Measurements from ENCODE around the gene PNLIPRP2. TPM values are rescaled to one million over a fixed set of nuclear protein-coding genes. Genes with fewer than 3 reads are reported as not detected.

Gene PNLIPRP2
- total RNA-seq, 1 experiment from 2014 or later, result 0.24 TPM

- H3K9me3 Mint-ChIP-seq, result no peaks in the 10 kb centered on the region
Observed at GRCh38 chr10:116679351-116679750, 58.6 kb downstream of the PNLIPRP2 start.

More at GRCh38 chr10:116679351-116679750, 58.6 kb downstream of the PNLIPRP2 start:
- Mint-ChIP-seq H3K4me3 (no peak overlapping the region), H3K4me1 (peaks cover 5 to 13% of the 10 kb centered on the region in 2 experiments), H3K27ac (no peak overlapping the region), H3K27me3 (ENCODE audit: low read depth) (peaks cover 9% of the 10 kb centered on the region), H3K36me3 (ENCODE audit: insufficient read depth in 1 of 3, low read depth in 3 of 3) (0 out of 7 replicates have a peak, but pooled peaks cover 0 to 1% (median 1%) of the 10 kb centered on the region in 3 experiments)
- no peaks in the 10 kb centered on the region for H4K20me1 ChIP-seq (ENCODE audit: control insufficient read depth, insufficient read depth, insufficient read length)
- no peak overlapping the region for H2AK5ac ChIP-seq (ENCODE audit: insufficient read length, low read length)
- H3K4me2 ChIP-seq (ENCODE audit: insufficient read depth, insufficient read length, low read length), result no peak overlapping the region
- H4K5ac ChIP-seq (ENCODE audit: insufficient read length, low read depth, low read length), result no peak overlapping the region
- H4K8ac ChIP-seq (replicated peaks; ENCODE audit: insufficient read length, low read depth, low read length), result no peak overlapping the region
- no peak overlapping the region for H3K23ac ChIP-seq (ENCODE audit: insufficient read length, low read depth, low read length)
- H3K9ac ChIP-seq (ENCODE audit: extremely low read depth, insufficient read length, low read length), result no peak overlapping the region
- H3K79me1 ChIP-seq (ENCODE audit: insufficient read depth, low read depth, low read length, poor library complexity, severe bottlenecking), result no peaks in the 10 kb centered on the region
- H3K14ac ChIP-seq (ENCODE audit: insufficient read depth, low read length), result no peak overlapping the region
- no peak overlapping the region for H3K56ac ChIP-seq (ENCODE audit: insufficient read length, low read depth, low read length)
- H3K9me3 ChIP-seq (ENCODE audit: control insufficient read depth, low read depth, low read length), result no peaks in the 10 kb centered on the region
- H4K91ac ChIP-seq (ENCODE audit: insufficient read length, low read depth, low read length), result no peak overlapping the region
- no peak overlapping the region for H2BK20ac ChIP-seq (ENCODE audit: low read depth, low read length, poor library complexity, severe bottlenecking)
- no peak for DNase-seq
- H3K4me1 ChIP-seq (ENCODE audit: insufficient read depth, low read length), result no peaks in the 10 kb centered on the region
- no peaks in the 10 kb centered on the region for H3K79me2 ChIP-seq (ENCODE audit: insufficient read depth, low read length)
- no peak overlapping the region for H3K4ac ChIP-seq (ENCODE audit: low read depth, low read length)
- H3K18ac ChIP-seq (ENCODE audit: insufficient read length, low read depth, low read length), result no peak overlapping the region
- no peak overlapping the region for H3T11ph ChIP-seq (ENCODE audit: low read length)
- no peak for TF ChIP-seq CTCF (conservative IDR thresholded peaks at IDR 0.05)
- no peaks in the 10 kb centered on the region for H3K23me2 ChIP-seq (ENCODE audit: insufficient read length, low read depth, low read length, poor library complexity, severe bottlenecking)
- H3K27ac ChIP-seq (ENCODE audit: insufficient read length, low read depth, low read length), result no peak overlapping the region
- no peak overlapping the region for H2BK120ac ChIP-seq (ENCODE audit: low read depth, low read length, poor library complexity, severe bottlenecking)
- H2BK15ac ChIP-seq (ENCODE audit: low read depth, low read length), result no peak overlapping the region
- WGBS (ENCODE audit: extremely low coverage, insufficient read length, low lambda C conversion rate), result no CpG with 5 or more reads among the region's 15 CpGs
- no peaks in the 10 kb centered on the region for H3K27me3 ChIP-seq (ENCODE audit: insufficient read depth, low read length)
- H2AFZ ChIP-seq (ENCODE audit: low read length), result no peak overlapping the region
- no peak overlapping the region for H2BK12ac ChIP-seq (ENCODE audit: insufficient read length, low read depth, low read length)
- H2BK5ac ChIP-seq (ENCODE audit: insufficient read length, low read length), result no peak overlapping the region
